ENCODE results near the gene OLFML1.

Gene OLFML1

DNA sequence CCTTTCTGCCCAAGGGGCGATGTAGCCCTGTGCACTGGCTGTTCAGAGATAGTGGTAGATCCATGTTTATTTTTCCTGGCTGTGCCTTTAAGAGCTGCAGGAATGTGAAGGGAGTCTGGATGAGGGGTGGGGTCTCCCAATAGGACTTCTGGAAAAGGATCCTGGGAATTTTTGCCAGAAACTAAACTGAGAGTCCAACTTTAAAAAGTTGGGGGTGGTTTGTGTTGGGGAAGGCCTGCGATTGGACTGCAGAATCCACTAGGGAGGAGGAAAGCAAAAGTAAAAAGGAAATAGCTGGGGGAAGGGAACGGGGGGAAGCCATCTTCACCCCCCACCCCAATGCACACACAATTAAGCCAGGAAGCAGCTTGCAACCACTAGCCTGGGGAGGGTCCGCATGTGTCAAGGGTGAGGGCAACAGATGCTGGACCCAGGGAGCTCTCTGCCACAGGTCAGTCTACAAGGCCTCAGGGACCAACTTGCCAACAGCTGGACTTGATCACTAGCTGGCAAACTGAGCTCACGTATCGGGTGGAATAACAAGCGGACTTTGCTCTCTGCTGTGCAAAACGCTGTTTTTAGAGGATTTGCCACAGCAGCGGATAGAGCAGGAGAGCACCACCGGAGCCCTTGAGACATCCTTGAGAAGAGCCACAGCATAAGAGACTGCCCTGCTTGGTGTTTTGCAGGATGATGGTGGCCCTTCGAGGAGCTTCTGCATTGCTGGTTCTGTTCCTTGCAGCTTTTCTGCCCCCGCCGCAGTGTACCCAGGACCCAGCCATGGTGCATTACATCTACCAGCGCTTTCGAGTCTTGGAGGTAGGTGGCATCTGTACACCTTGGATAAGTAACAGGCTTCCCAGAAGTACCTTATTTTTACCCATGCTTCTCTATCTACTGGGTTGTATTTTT lies at the start of gene OLFML1:
OLFML1 (plus strand) TSS at position 321 of the 912 bp plus-strand sequence; CDS start at position 691, 370 bp downstream.
- no peak for DNase-seq

- no peak for DNase-seq
Measured at GRCh38 chr11:7436146-7436545, 49.2 kb upstream of the OLFML1 start.

- DNase-seq = no peak
Measured at GRCh38 chr11:7436657-7437056, 48.6 kb upstream of the OLFML1 start.

GRCh38 chr11:7437696-7438095 lies 47.6 kb upstream of the OLFML1 start:
- no peak for DNase-seq

DNA sequence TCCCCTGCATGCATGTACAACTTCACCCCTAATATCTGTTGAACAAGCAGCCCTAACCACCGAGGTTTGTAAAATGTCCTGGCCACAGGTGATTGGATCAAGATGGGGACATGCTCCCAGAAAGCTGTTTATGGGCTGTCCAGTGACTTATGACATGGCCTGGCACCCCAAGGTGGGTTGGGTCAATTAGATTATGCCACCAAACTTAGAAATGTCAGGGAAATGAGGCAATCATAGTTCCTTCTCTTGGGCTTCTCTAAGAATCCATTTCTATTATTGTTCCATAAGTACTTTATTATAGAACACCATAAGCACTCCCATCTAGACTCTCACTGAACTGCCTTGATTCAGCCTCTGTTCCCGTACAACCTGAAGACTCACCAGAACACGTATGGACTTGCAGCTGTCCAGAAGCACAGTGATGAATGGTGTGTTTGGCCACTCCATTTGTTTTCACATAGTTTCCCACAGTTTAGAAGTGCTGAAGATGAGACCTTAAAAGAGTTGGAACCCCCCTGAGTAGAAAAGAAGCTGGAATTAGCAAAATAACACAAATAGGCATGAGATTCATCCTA lies 45.5 kb upstream of the OLFML1 start:
- DNase-seq = no peak

DNA sequence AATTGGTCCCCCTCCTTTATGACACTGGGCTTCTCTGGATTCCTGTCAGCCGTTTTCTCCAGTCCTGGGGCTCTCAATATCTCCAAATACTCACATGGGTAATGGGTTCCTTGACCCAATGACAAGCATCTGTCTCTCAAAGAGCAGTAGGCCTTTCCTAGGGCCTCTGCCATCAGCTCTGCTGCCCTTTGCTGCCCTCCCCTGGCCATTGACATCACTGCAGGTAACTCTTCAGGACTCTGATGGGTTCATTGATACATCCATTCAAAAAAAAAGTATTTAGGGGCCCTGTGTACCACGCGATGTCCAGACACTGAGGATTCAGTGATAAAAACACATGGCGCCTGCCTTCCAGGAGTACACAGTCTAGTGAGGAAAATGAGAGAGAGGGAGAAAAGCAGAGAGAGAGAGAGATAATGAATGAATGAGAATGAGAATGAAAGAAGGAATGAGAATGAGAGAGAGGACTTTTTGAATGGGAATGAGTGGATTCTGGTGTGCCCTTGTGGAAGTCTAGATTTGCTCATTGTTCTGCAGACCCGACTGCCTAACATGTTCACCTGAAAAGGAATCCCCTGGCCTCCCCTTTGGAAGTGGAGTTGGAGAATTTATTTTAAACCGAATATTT lies 42.6 kb upstream of the OLFML1 start:
- no peak for DNase-seq

GRCh38 chr11:7444091-7444981 lies 41.0 kb upstream of the OLFML1 start:
- no peak for DNase-seq

- DNase-seq = no peak
Measured at GRCh38 chr11:7445564-7445963, 39.7 kb upstream of the OLFML1 start.

DNA sequence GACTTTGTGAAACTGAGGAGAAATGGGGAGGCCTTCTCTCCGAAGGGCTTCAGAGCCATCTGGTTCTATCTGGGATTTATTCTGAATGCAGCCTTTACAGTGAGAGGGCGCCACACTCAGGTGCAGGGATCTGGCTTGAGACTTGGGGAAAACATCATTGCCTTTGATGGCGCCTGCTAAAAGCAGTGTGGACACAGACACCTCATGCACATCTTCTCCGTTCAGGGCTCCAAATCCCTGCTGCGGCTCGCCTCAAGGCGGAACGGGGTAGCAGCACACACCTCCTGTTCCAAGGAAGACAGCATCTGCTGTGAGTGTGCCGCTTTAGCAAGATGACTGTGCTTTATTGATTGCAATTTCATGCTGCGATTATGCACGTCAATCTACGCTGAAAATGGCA lies 37.1 kb upstream of the OLFML1 start:
- DNase-seq = no peak

GRCh38 chr11:7449211-7449840 lies 36.0 kb upstream of the OLFML1 start:
- DNase-seq = no peak

DNA sequence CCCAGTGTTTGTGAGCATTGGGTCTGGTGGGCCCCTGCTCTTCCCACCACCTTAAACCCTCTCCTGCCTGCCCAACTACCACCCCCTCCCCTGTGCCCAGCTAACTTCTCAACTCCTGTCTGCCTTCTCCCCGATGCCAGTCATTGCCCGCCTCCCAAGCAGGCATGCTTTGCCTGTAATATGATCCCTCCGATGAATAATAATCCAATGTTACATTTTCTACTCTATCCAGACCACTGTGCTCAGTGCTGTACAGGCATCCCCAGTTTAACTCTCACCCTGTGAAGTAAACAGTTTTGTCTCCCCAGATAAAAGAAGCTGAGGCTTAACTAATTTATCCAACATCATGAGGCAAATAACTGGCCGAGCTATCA lies 35.5 kb upstream of the OLFML1 start:
- DNase-seq = no peak

DNA sequence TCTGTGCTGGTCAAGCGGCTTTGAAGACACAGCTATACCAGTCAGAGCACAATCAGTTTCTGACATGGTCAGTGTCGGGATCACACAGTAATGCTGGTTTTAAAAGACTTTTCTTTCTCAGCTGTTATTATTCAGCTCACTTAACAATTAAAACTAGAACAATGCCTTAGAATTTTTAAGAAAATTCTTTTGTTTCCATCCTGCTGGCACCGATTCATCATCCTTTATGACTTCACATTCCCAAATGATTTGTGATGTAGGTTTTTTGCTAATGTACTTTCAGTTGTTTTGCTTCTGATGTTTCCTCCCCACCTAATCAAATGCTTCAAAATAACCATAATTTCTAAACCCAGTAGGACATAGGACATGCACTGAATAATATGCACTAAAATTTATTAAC lies 34.5 kb upstream of the OLFML1 start:
- DNase-seq = no peak

DNA sequence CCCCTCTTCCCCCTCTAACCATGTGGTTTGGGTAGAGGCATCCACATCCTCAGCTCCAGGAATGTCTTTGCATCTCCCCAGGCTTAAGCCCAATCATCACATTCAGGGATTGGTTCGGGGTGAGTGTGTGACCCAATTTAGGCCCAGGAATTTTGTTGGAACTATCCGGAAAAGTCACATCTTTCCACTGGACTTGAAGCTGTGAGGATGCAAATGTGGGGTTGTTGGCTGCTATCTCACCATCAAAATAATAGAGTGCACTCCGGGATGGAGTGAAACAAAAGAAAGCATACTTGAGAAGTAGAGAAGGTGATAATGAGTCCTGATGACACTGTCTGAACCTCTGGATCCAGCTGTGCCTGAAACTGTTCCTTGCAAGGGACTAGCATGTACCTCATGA lies 33.8 kb upstream of the OLFML1 start:
- DNase-seq = no peak

GRCh38 chr11:7451952-7452494 lies 33.3 kb upstream of the OLFML1 start:
- no peak for DNase-seq

GRCh38 chr11:7454854-7455253 lies 30.5 kb upstream of the OLFML1 start:
- no peak for DNase-seq

DNA sequence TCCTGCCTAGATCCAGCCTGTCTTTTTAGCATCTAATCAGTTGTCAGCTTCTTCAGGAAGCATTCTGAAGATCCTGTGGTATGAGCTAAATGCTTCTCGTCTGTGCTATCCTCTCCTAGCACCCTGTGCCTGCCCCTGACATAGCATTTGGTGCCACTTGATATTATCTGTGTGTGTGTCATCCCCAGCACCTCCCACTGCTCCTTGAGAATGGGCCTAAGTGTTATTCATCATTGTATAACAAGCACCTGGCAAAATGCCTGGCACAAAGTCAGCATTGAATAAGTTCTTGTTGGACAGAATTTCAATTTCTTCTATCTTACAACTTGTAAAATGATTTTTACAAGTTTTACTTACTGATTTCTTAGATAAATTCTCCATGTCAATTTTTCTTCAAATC lies 28.1 kb upstream of the OLFML1 start:
- DNase-seq = no peak

- DNase-seq = no peak
Measured at GRCh38 chr11:7462706-7463105, 22.6 kb upstream of the OLFML1 start.

GRCh38 chr11:7467652-7468051 lies 17.7 kb upstream of the OLFML1 start:
- DNase-seq = no peak

GRCh38 chr11:7469351-7469865 lies 15.9 kb upstream of the OLFML1 start:
- no peak for DNase-seq

DNA sequence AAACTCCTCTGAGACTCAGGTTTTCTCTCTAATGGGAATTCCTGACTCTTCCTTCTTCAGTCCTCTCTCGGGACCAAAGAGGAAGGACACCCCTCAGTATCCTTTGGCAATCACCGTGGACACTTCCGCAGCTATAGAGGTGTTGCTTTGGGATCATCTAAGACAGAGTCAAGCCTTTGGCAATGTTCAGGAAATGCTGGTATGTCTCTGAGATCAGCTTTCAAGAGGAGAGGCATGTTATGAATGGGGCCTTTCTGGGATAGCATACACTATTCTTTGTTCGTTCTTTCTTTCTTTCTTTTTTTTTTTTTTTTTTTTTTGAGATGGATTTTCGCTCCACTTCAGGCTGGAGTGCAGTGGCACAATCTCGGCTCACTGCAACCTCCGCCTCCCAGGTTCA lies 14.2 kb upstream of the OLFML1 start:
- no peak for DNase-seq

DNA sequence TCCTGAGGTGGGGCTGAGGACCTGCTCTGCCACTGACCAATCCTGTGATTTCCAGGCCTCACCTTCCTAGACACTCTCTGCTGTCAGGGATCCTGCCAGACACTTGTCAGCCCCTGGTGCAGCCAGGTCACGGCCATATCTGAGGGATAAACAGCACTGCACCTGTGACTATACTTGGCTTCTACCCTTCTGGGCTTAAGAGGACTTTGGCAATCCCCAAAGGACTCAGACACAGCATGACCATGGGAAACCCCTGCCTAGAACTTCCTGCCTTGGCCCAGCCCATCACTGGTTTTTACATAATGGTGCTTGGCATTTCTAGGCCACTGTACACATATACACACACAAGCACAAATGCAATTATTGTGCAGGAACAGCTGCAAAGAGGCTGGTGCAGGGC lies 11.6 kb upstream of the OLFML1 start:
- DNase-seq = no peak

GRCh38 chr11:7480113-7480512 lies 5.2 kb upstream of the OLFML1 start:
- no peak for DNase-seq

All from SHP77 treated with DMSO at 0.1 percent for 48 hours (cell line).